Naive thymus-derived CD4-positive, alpha-beta T cell (primary cell): Measurements from ENCODE around the gene ZCCHC9. TPM values are rescaled to one million over a fixed set of nuclear protein-coding genes. Genes with fewer than 3 reads are reported as not detected.
"Not testable (repeated sequence)": the region's sequence is repeated elsewhere in the genome, so short reads cannot be mapped to it uniquely, and the experiment has no call there.

Source experiments
- ATAC-seq: fragments of 150-1000 bp; cut with Tn5 transposase; 2 replicates; pipeline ENCODE4 v1.10.0; 2021; ENCODE audit warnings: mild to moderate bottlenecking, moderate library complexity
- CTCF ChIA-PET: fragments of 350-600 bp; sonication (Branson Sonifier 250); formaldehyde crosslinking; loops from one replicate; lab custom pipeline; 2021; ENCODE audit warnings: antibody characterized with exemption; lab: Charles Lee
- POLR2A ChIA-PET: fragments of 350-600 bp; sonication (Branson Sonifier 250); formaldehyde crosslinking; loops from one replicate; lab custom pipeline; 2021; ENCODE audit warnings: antibody characterized with exemption, inconsistent platforms; lab: Charles Lee
- DNase-seq, 9 donors: peaks; one replicate each; pipeline versions ENCODE4 v3.0.0 to v3.0.0-alpha.2; 2020 to 2022; ENCODE audit warnings: mixed read lengths in 1 of 9
- H3K27ac ChIP-seq: one replicate; pipeline ENCODE4 v1.7.0; 2013; ENCODE audit warnings: mild to moderate bottlenecking, low read depth, low read length, moderate library complexity
- H3K27me3 ChIP-seq, 2 donors: one replicate each; pipeline ENCODE4 v1.7.0; 2013; ENCODE audit warnings: low read length in 2 of 2, mild to moderate bottlenecking in 2 of 2, moderate library complexity in 2 of 2; ENCODE audit not compliant: control insufficient read depth in 2 of 2, insufficient read depth in 2 of 2
- H3K36me3 ChIP-seq, 3 experiments: 1 replicate in 2 of 3; 2 replicates in 1 of 3; pipeline ENCODE4 v1.7.0; 2013; ENCODE audit warnings: low read length in 3 of 3, mild to moderate bottlenecking in 3 of 3, moderate library complexity in 1 of 3; ENCODE audit not compliant: insufficient read depth in 3 of 3, control insufficient read depth in 2 of 3
- H3K4me1 ChIP-seq, 2 donors: one replicate each; pipeline ENCODE4 v1.7.0; 2013; ENCODE audit warnings: low read length in 2 of 2, mild to moderate bottlenecking in 2 of 2, moderate library complexity in 1 of 2; ENCODE audit not compliant: control insufficient read depth in 2 of 2, insufficient read depth in 2 of 2
- H3K4me3 ChIP-seq: 2 replicates; pipeline ENCODE4 v1.7.0; 2013; ENCODE audit warnings: mild to moderate bottlenecking, low read length
- H3K9me3 ChIP-seq, 3 experiments: 1 replicate in 2 of 3; 2 replicates in 1 of 3; pipeline ENCODE4 v1.7.0; 2013; ENCODE audit warnings: low read length in 3 of 3; ENCODE audit not compliant: control insufficient read depth in 2 of 3
- H3K27ac Mint-ChIP-seq, 9 donors: one replicate each; pipeline ENCODE4 v1.8.0; 2020 to 2022; ENCODE audit warnings: mixed read lengths in 9 of 9, mild to moderate bottlenecking in 8 of 9, moderate library complexity in 5 of 9, inconsistent platforms in 2 of 9
- H3K27me3 Mint-ChIP-seq, 5 donors: one replicate each; pipeline ENCODE4 v1.8.0; 2021 to 2022; ENCODE audit warnings: mixed read lengths in 5 of 5, mild to moderate bottlenecking in 1 of 5
- H3K36me3 Mint-ChIP-seq, 5 donors: one replicate each; pipeline ENCODE4 v1.8.0; 2020 to 2022; ENCODE audit warnings: mixed read lengths in 5 of 5, mild to moderate bottlenecking in 3 of 5, inconsistent platforms in 1 of 5
- H3K4me1 Mint-ChIP-seq, 7 donors: one replicate each; pipeline ENCODE4 v1.8.0; 2020 to 2022; ENCODE audit warnings: mixed read lengths in 7 of 7, mild to moderate bottlenecking in 3 of 7, inconsistent platforms in 1 of 7
- H3K4me3 Mint-ChIP-seq, 10 donors: one replicate each; pipeline ENCODE4 v1.8.0; 2020 to 2022; ENCODE audit warnings: mild to moderate bottlenecking in 10 of 10, mixed read lengths in 10 of 10, moderate library complexity in 6 of 10, inconsistent platforms in 2 of 10
- H3K9me3 Mint-ChIP-seq, 11 donors: one replicate each; pipeline ENCODE4 v1.8.0; 2020 to 2022; ENCODE audit warnings: mixed read lengths in 11 of 11, mild to moderate bottlenecking in 4 of 11, inconsistent platforms in 1 of 11, moderate library complexity in 1 of 11
- intact Hi-C, 2 donors: fragments of 100-400 bp; cut with micrococcal nuclease; formaldehyde crosslinking; loops; one replicate each; pipeline ENCODE4 v1.15.1; 2023
- polyA plus RNA-seq, 2 donors: library from polyadenylated mRNA; unstranded; fragments of 300-500 nt; fragmentation: Illumina TruSeq; gene quantifications; one replicate each; pipeline ENCODE4 v1.2.3, GENCODE V29; 2021
- total RNA-seq, 6 experiments: library from RNA in 5 of 6; stranded (reverse) in 5 of 6; gene quantifications; 1 replicate in 5 of 6; 2 replicates in 1 of 6; pipeline ENCODE4 v1.2.3 and lab custom pipeline; 2021 to 2026

ZCCHC9 gene
- total and polyA plus RNA-seq, 7 experiments from 2014 or later = 15.5 to 35.1 (median 21.2) TPM

DNA sequence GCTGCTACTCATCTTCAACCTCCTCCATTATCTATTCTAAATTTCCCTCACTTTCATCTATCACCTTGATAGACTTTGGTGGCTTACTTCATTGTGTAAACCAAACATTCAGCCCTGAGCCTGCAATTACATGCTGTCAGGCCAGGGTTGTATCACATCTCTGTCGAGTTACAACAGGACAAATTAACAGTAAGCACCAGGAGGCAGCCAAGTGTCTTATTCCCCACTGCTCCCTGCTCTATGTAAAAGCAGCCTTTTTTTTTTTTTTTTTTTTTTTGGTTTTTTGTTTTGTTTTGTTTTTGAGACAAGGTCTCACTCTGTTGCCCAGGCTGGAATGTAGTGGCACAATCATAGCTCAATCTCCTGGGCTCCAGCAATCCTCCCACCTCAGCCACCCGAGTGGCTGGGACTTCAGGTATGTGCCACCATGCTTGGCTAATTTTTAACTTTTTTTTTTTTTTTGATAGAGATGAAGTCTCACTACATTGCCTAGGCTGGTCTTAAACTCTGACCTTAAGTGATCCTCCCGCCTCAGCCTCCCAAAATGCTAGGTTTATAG is 15.2 kb upstream of the ZCCHC9 start:
- Histone ChIP-seq H3K36me3 (no peaks in the 10 kb centered on the region), H3K9me3 (no peaks in the 10 kb centered on the region), H3K27me3 (no peaks in the 10 kb centered on the region), H3K4me1 (peaks cover 0 to 6% of the 10 kb centered on the region in 2 donors), H3K27ac (no peak overlapping the region), H3K4me3 (no peak overlapping the region)
- DNase-seq = no peak
- CTCF ChIA-PET = no interaction called here
- Mint-ChIP-seq H3K9me3 (peaks cover 0 to 12% (median 5%) of the 10 kb centered on the region in 11 donors), H3K27me3 (no peaks in the 10 kb centered on the region), H3K4me1 (peaks cover 9 to 39% (median 29%) of the 10 kb centered on the region in 7 donors), H3K27ac (peak overlapping the region in 1 of 9 donors; percentile 14), H3K36me3 (peaks cover under 1 to 42% (median 37%) of the 10 kb centered on the region in 5 donors), H3K4me3 (no peak overlapping the region)
- POLR2A ChIA-PET = no interaction called here
- intact Hi-C loops = no loop called here
- no peak for ATAC-seq

DNA sequence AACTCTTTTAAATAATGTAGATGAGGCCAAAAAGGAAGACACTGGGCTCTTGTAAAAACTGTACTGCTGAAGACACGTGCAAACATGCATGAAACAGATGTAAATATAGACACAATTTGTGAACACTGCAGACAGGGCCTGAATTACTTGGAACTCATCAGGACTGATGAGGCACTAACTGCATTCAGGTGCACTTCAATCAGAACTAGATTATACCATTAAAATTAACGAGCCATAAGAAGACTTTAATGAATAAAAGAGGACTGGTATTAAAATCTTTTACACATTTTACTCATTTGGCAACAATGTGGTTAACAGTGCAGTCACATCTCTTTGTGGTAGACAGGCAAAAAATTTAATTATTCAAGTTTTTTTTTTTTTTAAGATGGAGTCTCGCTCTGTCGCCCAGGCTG is 13.4 kb upstream of the ZCCHC9 start:
- intact Hi-C loops = no loop called here
- no peak overlapping the region for H3K4me3 Mint-ChIP-seq
- peaks cover 6 to 7% of the 10 kb centered on the region in 2 donors for H3K4me1 ChIP-seq
- no peak overlapping the region for H3K27ac ChIP-seq
- peaks cover 14 to 56% (median 43%) of the 10 kb centered on the region in 7 donors for H3K4me1 Mint-ChIP-seq
- no peaks in the 10 kb centered on the region for H3K36me3 ChIP-seq
- POLR2A ChIA-PET = no interaction called here
- DNase-seq (no peak), ATAC-seq (no peak)
- H3K27ac Mint-ChIP-seq = no peak overlapping the region
- H3K9me3 ChIP-seq = peaks cover 0 to 5% (median 0%) of the 10 kb centered on the region in 3 experiments
- H3K9me3 Mint-ChIP-seq = peaks cover 2 to 25% (median 13%) of the 10 kb centered on the region in 11 donors
- peaks cover 7 to 56% (median 50%) of the 10 kb centered on the region in 5 donors for H3K36me3 Mint-ChIP-seq
- H3K27me3 ChIP-seq = no peaks in the 10 kb centered on the region
- no peaks in the 10 kb centered on the region for H3K27me3 Mint-ChIP-seq
- H3K4me3 ChIP-seq = no peak overlapping the region
- CTCF ChIA-PET = no interaction called here

DNA sequence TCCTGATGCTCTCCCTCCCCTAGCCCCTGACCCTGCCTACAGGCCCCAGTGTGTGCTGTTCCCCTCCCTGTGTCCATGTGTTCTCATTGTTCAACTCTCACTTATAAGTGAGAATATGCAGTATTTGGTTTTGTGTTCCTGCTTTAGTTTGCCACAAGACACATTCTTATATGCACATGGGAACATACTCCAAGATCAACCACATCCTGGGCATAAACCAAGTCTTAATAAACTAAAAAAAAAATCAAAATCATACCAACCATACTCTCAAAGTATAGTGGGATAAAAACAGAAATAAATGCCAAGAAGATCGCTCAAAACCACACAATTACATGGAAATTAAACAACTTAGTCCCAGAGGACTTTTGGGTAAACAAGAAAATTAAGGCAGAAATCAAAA is 11.2 kb upstream of the ZCCHC9 start:
- H3K4me1 Mint-ChIP-seq = peaks cover 14 to 69% (median 52%) of the 10 kb centered on the region in 7 donors
- intact Hi-C loops = loop anchor here in 1 of 2 donors (10.0 kb wide), 1 partner anchor 45 kb away; no protein-coding TSS in a partner anchor

DNA sequence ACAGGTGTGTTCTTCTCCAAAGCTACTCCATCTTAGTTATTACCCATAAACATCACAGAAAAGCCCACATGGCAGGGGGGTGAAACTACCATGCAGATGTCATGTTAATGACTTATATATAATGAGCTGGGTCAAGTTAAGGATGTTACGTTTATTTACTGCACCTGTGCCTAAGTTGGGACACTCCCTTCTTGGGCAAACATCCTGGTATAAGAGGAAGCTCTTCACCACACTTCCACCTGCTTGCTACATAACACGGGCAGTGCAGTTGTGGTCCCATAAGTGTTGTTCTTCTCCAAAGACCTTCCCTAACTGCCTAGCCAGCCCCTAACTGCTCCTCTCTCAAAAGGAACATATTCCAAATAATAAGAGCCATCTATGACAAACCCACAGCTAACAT is 9.3 kb upstream of the ZCCHC9 start:
- no peaks in the 10 kb centered on the region for H3K27me3 Mint-ChIP-seq
- Histone ChIP-seq H3K27ac (no peak overlapping the region), H3K36me3 (no peaks in the 10 kb centered on the region), H3K27me3 (no peaks in the 10 kb centered on the region), H3K4me3 (no peak overlapping the region), H3K9me3 (peaks cover 0 to 5% (median 0%) of the 10 kb centered on the region in 3 experiments), H3K4me1 (peaks cover 6 to 7% of the 10 kb centered on the region in 2 donors)
- no peak for ATAC-seq
- peaks cover 16 to 59% (median 46%) of the 10 kb centered on the region in 7 donors for H3K4me1 Mint-ChIP-seq
- peaks cover 9 to 53% (median 46%) of the 10 kb centered on the region in 5 donors for H3K36me3 Mint-ChIP-seq
- intact Hi-C loops = loop anchor here in 1 of 2 donors (10.0 kb wide), 1 partner anchor 47 kb away; no protein-coding TSS in a partner anchor
- H3K4me3 Mint-ChIP-seq = peak overlapping the region in 4 of 10 donors; percentile 9 to 48 (median 40)
- no peak for DNase-seq
- H3K9me3 Mint-ChIP-seq = peaks cover 2 to 29% (median 16%) of the 10 kb centered on the region in 11 donors
- ChIA-PET CTCF (no interaction called here), POLR2A (no interaction called here)
- H3K27ac Mint-ChIP-seq = no peak overlapping the region

More for the DNA sequence above, 11.2 kb upstream of the ZCCHC9 start:
- no peaks in the 10 kb centered on the region for H3K27me3 Mint-ChIP-seq
- no peaks in the 10 kb centered on the region for H3K27me3 ChIP-seq
- H3K4me1 ChIP-seq = peaks cover 6 to 7% of the 10 kb centered on the region in 2 donors
- peaks cover 0 to 5% (median 0%) of the 10 kb centered on the region in 3 experiments for H3K9me3 ChIP-seq
- ChIA-PET POLR2A (no interaction called here), CTCF (interaction anchor here (1.3 kb wide), 1 partner anchor 10 kb away, joined by 6 read pairs; no protein-coding TSS in a partner anchor)
- ATAC-seq = no peak
- no peak overlapping the region for H3K27ac ChIP-seq
- H3K9me3 Mint-ChIP-seq = peaks cover 2 to 29% (median 16%) of the 10 kb centered on the region in 11 donors
- H3K4me3 ChIP-seq = no peak overlapping the region
- no peaks in the 10 kb centered on the region for H3K36me3 ChIP-seq
- peaks cover 9 to 64% (median 56%) of the 10 kb centered on the region in 5 donors for H3K36me3 Mint-ChIP-seq
- no peak overlapping the region for H3K27ac Mint-ChIP-seq
- no peak for DNase-seq
- H3K4me3 Mint-ChIP-seq = peak overlapping the region in 3 of 10 donors; percentile 15 to 39 (median 23)

DNA sequence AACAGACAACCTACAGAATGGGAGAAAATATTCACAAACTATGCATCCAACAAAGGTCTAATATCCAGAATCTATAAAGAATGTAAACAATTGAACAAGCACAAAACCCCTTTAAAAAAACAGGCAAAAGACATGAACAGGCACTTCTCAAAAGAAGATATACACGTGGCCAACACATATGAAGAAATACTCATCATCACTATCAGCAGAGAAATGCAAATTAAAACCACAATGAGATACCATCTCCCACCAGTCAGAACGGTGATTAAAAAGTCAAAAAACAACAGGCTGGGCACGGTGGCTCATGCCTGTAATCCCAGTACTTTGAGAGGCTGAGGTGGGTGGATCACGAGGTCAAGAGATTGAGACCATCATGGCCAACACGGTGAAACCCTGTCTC is 7.4 kb upstream of the ZCCHC9 start:
- H3K27ac ChIP-seq, CTCF ChIA-PET, H3K27me3 ChIP-seq, H3K36me3 ChIP-seq, H3K4me1 ChIP-seq, H3K27me3 Mint-ChIP-seq, DNase-seq, H3K27ac Mint-ChIP-seq, POLR2A ChIA-PET, ATAC-seq, H3K4me3 ChIP-seq, H3K9me3 ChIP-seq: not testable (repeated sequence)
- H3K9me3 Mint-ChIP-seq = peaks cover 2 to 29% (median 16%) of the 10 kb centered on the region in 11 donors
- H3K4me1 Mint-ChIP-seq = peaks cover 18 to 59% (median 54%) of the 10 kb centered on the region in 7 donors
- peaks cover 13 to 49% (median 42%) of the 10 kb centered on the region in 5 donors for H3K36me3 Mint-ChIP-seq
- intact Hi-C loops = loop anchor here in 1 of 2 donors (10.0 kb wide), 1 partner anchor 49 kb away; no protein-coding TSS in a partner anchor
- peak overlapping the region in 2 of 10 donors; percentile 2 to 39 for H3K4me3 Mint-ChIP-seq

DNA sequence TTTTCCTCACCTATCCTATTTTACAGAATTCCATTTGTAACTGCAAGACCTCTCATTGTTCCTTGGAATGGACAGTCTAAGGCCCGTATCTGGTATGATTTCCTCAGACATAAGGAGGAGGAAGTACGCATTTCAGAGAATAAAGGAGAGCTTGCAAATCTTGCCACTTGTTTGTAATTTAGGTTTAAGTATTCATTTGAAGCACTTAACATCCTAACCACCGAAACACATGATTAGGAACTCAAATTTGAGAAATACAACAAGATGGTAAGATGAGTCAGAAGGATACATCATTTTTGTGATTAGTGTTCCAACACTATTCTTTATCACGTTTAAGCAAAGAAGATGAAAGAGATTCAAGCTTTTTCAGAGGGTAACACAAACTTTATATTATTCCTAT is 3.9 kb upstream of the ZCCHC9 start:
- Mint-ChIP-seq H3K27ac (no peak overlapping the region), H3K9me3 (peaks cover under 1 to 13% (median 7%) of the 10 kb centered on the region in 11 donors), H3K36me3 (peaks cover 8 to 20% (median 18%) of the 10 kb centered on the region in 5 donors), H3K4me1 (peaks cover 23 to 55% (median 44%) of the 10 kb centered on the region in 7 donors), H3K27me3 (no peaks in the 10 kb centered on the region), H3K4me3 (no peak overlapping the region)
- Histone ChIP-seq H3K27ac (no peak overlapping the region), H3K4me1 (peaks cover 14 to 19% of the 10 kb centered on the region in 2 donors), H3K27me3 (no peaks in the 10 kb centered on the region), H3K9me3 (no peaks in the 10 kb centered on the region), H3K4me3 (no peak overlapping the region), H3K36me3 (peaks cover 0 to 6% (median 0%) of the 10 kb centered on the region in 3 experiments)
- DNase-seq (no peak), ATAC-seq (no peak)
- CTCF ChIA-PET = no interaction called here
- POLR2A ChIA-PET = interaction anchor here (0.6 kb wide), 1 partner anchor 1260 kb away, joined by 3 read pairs; no protein-coding TSS in a partner anchor
- intact Hi-C loops = loop anchor here (1.0 to 10.0 kb wide), 4 partner anchors 8 to 1780 kb away; partner anchors contain the start of genes TMEM167A (in 1 of the 2) and XRCC4 (in 1 of the 2)
